CD4-positive, alpha-beta T cell treated with Interleukin-2 at 100 ng/mL for 4 hours (primary cell): Measurements from ENCODE around the gene CDK5RAP3.
"Not testable (repeated sequence)": the region's sequence is repeated elsewhere in the genome, so short reads cannot be mapped to it uniquely, and the experiment has no call there.

ENCODE experiments used
- DNase-seq: peaks from one replicate; pipeline ENCODE4 v3.0.0-alpha.2; 2020; ENCODE audit warnings: low spot score

Gene CDK5RAP3, protein sequence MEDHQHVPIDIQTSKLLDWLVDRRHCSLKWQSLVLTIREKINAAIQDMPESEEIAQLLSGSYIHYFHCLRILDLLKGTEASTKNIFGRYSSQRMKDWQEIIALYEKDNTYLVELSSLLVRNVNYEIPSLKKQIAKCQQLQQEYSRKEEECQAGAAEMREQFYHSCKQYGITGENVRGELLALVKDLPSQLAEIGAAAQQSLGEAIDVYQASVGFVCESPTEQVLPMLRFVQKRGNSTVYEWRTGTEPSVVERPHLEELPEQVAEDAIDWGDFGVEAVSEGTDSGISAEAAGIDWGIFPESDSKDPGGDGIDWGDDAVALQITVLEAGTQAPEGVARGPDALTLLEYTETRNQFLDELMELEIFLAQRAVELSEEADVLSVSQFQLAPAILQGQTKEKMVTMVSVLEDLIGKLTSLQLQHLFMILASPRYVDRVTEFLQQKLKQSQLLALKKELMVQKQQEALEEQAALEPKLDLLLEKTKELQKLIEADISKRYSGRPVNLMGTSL

DNA sequence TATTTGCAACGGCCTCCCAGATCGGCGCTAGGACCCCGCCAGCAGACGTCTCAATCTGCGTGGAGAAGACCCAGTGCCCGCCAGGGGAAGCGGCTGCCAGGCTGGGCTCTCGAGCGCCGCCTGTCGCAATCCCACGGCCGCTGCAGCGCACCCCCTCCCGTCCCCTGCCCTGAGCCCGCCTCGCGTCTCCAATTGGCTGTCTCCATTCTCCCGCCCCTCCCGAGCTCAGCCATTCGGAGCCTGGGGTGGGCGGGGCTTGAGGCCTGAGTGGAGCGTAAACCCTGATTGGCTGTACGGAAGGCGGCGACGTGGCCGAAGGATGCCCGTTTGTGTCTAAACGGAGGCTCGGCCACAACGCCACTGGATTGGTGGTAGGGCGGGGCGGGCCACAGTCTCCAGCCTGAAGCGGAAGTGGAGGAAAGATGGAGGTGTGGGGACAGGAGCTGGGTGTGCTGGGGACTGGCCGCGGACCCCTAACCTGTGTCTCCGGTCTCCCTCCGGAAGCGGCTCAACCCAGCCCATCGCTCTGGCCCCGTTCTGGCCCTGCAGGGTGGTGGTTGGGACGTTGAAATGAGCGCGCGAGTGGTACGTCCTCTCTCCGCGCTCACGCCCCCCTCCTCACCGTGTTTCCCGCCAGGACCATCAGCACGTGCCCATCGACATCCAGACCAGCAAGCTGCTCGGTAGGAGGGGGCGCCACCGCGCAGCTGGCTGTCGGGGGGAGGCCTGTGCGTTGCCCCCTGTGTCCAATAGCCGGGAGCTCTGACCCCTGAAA, at the start of gene CDK5RAP3:
Gene CDK5RAP3, plus strand, starts transcription at position 389 of the 775 bp plus-strand sequence. Its CDS starts 34 bp downstream, at position 423.
- peak; percentile 99 for DNase-seq

DNA sequence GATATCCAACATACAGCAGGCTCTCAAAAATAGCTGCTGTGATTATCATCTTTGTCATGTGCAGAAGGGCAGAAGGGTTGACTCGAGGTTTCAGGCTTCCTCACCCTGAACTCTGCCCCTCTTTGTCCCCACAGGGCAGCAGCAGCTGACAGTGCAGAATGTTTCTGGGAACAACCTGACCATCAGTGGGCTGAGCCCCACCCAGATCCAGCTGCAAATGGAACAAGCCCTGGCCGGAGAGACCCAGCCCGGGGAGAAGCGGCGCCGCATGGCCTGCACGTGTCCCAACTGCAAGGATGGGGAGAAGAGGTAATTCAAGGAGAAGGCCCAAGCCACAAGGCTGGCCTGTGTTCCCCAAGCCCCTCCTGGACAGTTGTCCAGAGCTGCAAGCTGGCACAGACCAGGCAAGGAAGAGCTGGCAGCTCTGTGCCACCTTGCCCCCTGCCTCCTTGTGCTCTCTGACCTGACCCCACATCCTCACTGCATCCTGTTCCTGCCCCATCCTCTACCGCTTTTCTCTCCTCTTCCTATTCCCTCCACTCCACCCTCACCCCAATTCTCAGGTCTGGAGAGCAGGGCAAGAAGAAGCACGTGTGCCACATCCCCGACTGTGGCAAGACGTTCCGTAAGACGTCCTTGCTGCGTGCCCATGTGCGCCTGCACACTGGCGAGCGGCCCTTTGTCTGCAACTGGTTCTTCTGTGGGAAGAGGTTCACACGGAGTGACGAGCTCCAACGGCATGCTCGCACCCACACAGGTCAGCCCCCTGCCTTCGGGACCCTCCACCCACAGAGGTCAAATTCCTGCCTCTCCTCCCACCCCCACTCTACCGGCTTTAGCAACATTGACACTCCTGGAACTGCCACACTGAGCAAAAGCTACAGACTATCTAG, 45.9 kb upstream of the CDK5RAP3 start:
- DNase-seq = no peak

DNA sequence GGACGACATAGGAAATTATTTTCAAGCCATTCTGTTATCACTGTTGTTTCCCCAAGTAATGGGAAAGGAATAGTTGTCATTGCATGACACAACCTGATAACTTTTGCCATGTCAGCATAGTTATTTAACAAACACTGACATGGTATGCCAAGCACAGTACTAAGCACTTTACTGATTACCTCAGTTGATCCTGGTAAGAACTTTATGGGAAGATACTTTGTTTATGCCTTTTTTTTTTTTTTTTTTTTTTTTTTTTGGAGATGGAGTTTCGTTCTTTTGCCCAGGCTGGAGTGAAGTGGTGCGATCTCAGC, 45.3 kb upstream of the CDK5RAP3 start:
- DNase-seq = no peak

DNA sequence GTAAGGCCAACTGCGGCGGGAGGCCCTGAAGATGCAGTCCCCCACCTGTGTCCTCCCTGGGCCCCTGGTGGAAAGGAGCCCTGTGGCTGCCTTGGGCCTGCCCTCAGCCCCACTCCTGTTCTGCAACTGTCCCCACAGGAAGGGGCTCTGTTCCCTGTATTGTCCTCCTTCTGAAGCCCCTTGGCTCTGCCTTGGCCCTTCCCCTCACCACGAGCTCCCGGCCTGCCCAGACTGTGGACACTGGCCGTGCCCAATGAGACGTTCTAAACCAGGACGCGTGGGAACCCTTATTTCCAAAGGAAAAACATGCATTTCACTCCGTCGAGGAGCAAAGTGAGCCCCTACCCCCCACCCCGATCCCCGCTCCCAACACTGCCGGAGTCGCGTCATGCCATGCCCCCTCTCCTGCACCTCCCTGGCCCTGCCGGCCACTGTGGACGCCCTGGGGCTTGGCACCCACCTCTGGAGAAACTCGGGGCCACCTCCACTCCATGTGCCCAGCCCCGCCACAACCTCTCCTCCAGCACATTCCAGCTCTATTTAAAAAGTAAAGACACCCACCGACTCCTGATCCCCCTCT, 43.0 kb upstream of the CDK5RAP3 start:
- DNase-seq = no peak

DNA sequence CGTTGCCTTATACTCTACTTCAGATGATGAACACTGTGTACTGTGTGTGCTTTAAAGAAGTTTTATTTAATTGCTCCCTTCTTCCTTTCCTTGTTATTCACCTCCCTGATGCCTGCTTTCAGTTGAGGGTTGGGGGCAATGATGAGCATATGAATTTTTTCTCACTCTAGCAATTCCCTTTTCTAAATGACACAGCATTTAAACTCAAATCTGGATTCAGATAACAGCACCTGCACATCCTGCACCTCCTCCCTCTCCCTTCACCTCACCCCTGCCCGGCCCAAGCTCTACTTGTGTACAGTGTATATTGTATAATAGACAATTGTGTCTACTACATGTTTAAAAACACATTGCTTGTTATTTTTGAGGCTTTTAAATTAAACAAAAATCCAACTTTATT, 42.5 kb upstream of the CDK5RAP3 start:
- no peak for DNase-seq

DNA sequence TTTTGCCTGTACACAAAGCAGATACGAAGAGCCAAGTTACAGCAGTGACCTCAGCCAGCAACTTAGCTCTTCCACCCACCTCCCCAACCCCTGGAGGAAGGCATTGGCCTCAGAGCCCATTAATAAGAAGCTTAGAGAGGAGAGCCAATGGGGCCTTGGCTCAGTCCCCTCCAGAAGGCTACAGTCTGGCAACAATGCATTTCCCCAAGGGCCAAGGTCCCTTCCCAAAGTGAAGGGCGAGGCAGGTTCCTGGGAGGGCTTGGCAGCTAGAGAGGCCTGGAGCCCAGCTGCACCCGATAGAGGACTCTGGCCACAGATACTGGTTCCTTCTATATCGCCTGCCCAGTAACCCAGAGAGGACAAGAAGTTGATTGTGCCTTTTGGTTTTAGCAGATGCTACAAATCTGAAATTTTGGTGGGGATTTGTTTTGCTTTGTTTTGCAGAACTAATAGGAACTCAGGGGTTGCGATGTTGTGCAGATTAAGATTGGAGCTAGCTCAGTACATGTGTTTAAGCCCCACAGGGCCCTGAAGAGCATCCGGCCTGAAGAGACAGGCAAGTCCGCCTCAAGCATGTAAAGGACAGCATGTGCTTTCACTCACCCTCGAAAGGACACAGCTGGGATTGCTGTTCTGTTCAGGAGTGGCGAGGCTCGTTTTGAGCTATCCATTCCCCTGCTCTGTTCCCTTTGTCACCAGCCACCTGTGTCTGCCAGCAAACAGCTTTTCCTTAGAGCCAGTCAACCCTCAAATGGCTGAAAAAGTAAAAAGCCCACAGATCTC, 41.5 kb upstream of the CDK5RAP3 start:
- no peak for DNase-seq

DNA sequence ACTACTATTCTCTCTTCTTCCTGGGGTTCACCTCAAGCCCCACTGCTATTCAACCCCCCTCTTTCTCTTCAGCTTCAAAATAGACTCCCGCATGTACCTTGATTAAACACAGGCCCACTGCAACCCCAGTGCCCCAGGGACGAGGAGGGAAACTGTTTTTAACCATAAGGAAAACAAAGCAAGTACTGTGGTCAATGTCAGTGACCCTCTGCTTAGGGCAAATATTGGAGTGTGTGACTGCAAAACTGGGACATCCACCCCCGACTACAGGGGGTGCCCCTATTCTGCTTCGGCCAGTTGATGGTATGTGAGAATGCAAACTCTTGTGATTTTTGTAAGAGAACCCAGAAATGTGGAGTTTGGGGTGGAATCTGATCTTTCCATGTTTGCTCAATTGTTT, 39.1 kb upstream of the CDK5RAP3 start:
- no peak for DNase-seq

DNA sequence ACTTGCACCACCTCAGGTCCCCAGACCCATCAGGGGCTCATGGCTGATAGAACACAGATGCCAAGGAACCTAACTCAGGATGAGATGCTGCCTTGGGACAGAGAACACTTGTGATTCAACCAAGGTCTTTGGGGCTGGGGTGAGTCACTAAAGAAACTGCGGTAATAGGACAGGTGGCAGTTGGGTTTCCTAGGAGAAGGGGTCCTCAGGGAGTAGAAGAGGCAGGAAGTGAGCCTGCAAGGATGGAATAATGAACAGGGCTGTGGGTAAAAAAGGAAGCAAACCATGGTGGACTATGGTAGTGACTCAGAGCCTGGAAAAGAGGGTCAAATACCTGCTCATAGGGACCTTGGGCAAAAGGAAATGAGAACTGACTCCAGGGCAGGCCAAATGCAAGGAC, 36.1 kb upstream of the CDK5RAP3 start:
- DNase-seq = no peak

DNA sequence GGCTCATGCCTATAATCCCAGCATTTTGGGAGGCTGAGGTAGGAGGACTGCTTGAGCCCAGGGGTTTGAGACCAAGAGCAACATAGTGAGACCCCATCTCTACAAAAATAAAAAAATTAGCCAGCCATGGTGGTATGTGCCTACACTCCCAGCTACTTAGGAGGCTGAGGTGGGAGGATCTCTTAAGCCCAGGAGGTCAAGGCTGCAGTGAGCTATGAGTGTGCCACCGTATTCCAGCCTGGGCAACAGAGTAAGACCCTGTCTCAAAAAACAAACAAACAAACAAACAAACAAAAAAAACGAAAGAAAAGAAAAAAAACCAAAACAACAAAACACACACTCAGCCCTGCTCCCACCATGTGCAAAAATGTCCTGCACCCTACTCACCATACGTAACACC, 35.4 kb upstream of the CDK5RAP3 start:
- DNase-seq = not testable (repeated sequence)

DNA sequence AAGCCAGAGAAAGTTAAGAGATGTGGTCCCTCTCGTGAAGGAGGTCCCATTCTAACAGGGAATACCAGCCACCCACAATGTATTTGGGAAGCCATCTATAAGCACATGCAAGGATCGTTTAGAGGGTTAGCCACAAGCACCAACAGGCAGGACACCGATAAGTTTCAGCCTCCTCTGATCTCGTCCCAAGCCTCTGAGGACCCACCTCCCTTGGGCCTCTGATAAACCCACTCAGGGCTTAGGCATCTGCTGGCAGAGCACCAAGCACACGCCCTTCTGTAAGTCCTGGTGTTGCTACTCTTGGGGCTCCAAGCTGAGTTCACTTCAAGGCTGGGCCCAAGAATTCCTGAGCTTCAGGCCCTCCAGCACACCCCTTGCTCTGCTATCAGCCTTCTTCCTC, 35.0 kb upstream of the CDK5RAP3 start:
- no peak for DNase-seq

DNA sequence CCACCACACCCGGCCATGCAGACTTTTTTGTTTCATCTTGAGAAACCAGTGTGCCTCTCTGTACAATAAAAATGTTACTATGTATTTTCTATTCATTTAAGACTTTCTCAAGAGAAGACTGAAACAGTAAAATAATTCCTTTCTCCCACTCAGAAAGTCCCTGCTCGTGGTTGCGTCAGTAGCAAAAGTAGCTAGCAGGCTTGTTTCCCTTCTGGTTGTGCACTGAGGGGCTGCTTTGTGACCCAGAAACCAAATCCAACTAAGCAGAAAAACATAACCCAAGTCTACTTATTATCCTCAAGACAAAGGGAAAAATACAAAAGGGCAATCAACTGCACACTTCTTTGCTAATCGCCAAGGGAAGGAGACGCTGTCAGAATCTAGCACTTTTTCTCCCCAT, 33.0 kb upstream of the CDK5RAP3 start:
- DNase-seq = no peak

DNA sequence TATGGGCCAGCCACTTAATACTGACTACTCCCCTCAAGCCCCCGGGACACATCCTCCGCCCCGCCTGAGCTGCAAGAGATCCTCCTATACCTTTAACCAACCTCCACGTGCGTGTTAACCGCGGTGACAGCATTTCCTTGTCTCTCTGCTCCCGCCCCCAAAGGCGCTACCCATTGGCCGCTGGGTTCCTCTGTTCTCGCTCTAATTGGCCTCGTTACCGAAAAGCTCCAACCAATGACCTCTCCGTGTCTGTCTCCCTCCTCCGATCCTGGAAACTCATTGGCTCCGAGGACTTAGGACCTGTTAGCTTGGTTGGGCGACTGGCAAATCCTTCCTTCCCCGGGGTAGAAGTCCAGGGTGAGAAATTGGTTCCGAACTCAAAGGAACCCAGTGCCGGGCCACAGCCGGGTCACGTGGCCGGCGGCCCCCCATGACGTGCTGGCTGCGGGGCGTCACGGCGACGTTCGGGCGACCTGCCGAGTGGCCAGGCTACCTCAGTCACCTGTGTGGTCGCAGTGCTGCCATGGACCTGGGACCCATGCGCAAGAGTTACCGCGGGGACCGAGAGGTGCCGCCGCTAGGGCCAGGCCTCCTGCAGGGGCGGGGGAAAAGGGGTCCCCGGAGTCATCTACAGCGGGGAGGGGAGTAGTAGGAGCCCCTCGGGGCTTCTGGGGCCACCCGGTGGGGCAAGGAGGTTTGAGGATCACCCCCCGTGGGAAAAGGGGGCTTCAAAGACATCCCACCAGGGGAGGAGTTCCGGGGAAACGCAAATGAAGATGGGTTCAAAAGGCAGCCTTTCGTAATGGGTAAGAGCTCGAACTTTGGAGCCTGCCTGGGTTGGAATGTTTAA, 29.4 kb upstream of the CDK5RAP3 start, which contains the start of gene PNPO:
Gene PNPO, plus strand, starts transcription at position 326 of the 850 bp plus-strand sequence. Its CDS starts 105 bp downstream, at position 431.
- peak; percentile 96 for DNase-seq

DNA sequence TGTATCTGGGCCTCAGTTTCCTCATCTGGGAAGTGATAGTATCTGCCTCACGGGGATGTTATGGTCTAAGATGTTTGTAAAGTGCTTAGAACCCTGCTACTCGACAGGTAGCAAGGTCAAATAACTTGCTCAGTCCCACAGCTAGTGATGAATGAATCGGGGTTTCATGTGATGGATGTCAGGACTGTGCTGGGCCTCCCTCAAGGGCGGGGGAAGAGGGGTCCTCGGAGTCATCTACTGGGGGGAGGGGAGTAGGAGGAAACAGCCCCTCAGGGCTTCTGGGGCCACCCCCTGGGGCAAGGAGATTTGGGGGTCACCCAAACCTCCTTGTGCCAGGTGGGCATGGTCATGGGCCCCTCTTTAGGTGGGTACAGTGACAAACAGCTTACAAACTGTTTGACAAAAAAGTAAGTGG, 28.8 kb upstream of the CDK5RAP3 start:
- DNase-seq = no peak

DNA sequence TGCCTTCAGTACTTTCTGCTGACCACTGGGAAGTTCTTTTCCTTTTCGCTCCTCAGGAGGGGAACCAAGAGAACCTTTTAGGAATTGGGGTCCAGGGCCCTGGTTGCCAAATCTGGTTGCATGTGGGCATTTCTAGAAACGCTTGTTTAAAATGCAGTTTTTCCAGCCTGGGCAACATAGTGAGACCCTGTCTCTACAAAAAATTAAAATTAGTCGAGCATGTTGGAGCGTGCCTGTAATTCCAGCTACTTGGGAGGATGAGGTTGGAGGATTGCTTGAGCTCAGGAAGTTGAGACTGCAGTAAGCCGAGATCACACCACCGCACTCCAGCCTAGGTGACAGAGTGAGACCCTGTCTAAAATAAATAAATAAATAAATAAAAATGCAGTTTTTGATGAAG, 28.3 kb upstream of the CDK5RAP3 start:
- no peak for DNase-seq

DNA sequence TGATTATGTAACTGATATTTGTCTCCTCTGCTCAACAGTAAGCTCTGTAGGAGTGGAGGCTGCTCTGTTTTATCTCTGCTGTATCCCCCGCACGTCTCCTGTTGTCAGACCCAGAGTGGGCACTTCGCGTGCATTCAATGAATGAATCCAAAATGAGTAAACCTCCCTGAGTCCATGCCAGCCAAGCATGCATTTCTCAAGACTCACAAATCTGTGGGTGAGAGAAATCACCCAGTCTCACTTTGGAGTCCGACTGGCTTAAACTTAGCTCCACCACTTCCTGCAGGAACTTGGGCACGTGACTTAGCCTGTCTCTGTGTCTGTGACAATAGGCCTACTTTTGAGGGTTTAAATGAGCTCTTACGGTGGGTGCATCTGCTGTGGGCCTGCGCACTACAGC, 25.8 kb upstream of the CDK5RAP3 start:
- peak; percentile 12 for DNase-seq

DNA sequence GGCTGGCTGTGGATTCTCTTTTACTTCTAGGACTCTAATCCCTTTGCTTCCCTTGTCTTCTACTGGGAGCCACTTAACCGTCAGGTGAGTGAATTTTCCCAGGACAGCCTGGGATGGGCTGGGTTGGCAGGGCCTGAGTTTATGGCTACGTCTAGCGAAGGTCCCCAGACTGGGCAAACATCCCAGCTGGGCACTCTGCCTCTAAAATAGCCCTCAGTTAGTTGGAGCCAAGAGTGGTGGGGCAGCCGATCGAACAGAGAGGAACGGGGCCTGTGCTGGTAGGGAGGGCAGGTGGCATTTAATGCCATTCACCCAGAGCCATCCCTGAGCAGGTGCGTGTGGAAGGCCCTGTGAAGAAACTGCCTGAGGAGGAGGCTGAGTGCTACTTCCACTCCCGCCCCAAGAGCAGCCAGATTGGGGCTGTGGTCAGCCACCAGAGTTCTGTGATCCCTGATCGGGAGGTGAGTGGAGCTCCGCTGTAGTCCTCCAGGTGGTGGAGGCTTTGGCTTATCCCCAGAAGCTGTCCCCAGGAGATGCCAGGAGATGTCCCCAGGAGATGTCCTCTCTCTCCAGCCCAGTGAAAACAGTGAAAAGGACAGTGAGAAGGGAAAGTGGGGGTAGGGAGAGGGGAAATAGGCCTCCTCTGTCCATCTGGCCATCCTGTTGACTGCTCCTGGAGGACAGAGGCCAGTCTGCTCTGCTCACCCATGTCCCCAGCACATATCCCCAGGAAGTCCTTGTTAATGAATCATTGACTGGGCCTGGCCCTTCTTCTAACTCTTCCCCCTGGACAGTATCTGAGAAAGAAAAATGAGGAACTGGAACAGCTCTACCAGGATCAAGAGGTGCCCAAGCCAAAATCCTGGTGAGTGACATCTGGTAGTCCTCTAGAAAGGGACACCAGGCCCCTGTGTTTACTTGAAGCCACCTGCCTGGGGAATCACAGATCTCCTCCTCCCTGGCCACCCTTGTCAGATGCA, 25.1 kb upstream of the CDK5RAP3 start:
- DNase-seq = no peak

DNA sequence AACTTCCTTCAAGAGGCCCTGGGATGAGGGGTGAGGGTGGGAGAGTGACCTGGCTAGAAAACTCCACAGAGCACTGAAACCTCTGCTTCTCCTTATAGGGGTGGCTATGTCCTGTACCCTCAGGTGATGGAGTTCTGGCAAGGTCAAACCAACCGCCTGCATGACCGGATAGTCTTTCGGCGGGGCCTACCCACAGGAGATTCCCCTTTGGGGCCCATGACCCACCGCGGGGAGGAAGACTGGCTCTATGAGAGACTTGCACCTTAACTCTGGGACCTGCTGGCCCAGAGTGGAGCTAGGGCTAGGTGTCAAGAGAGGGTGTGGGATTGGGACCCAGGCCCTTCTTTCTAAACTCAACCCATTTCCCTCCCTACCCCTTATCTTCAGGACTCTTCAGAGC, 24.4 kb upstream of the CDK5RAP3 start:
- DNase-seq = no peak

DNA sequence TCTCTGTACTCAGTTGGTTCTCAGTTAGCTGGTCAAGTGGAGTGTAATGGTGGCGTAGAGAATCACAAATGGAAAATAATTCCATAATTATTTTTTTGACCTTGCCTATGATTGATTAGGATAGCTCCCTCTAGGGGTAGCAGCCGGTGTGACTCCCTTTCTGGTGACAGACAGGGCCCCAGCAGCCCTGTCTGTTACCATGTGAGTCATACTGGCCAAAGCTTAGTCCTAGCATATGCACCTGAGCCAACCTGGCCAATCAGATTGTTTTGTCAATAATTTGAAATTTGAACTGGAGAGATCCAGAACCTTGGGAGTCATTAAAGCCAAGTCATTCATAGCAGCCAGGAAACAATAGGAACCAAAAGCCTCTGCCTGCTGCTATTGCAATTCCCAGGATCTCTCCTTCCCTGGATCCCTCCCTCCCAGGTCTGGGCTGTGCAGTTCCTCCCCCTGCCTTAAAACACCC, 23.9 kb upstream of the CDK5RAP3 start:
- peak; percentile 86 for DNase-seq
